GM12891 (cell line): ENCODE data around the gene DRAP1.

Experiments used
- POLR2A ChIP-seq: IDR thresholded peaks from 2 replicates; pipeline ENCODE4 v1.6.1; 2011; ENCODE audit warnings: low read depth, low read length, control low read depth
- POLR2AphosphoS5 ChIP-seq: IDR thresholded peaks from 2 replicates; pipeline ENCODE4 v1.6.1; 2011; ENCODE audit warnings: low read depth, low read length, control low read depth
- TAF1 ChIP-seq: IDR thresholded peaks from 2 replicates; pipeline ENCODE4 v1.6.1; 2011; ENCODE audit warnings: low read depth, low read length, control low read depth

DNA sequence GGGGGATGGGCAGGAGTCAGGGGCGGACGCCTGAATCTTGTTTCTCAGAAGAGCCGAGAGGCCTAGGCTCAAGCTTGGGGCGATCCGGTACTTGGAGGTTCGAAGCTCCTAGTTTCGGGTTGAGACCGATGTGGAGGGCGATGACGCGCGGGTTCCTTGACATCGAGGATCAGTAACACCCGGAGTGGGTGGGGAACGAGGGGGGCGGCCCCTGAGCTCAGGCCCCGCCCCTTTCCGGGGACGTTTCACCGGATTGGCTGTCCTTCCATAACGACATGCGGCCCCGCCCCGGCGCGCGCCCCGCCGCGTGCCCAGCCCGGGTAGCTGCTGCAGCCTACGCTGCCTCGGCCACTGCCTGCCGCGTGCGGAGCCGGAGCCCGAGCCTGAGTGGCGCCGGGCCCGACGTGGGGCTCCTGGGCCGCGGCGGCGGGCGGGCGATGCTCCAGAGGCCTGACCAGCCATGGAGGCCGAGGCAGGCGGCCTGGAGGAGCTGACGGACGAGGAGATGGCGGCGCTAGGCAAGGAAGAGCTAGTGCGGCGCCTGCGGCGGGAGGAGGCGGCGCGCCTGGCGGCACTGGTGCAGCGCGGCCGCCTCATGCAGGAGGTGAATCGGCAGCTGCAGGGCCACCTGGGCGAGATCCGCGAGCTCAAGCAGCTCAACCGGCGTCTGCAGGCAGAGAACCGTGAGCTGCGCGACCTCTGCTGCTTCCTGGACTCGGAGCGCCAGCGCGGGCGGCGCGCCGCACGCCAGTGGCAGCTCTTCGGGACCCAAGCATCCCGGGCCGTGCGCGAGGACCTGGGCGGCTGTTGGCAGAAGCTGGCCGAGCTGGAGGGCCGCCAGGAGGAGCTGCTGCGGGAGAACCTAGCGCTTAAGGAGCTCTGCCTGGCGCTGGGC is 28.7 kb upstream of the DRAP1 start, which contains the start of gene CCDC85B:
- TF ChIP-seq POLR2A (peak; percentile 80), POLR2AphosphoS5 (peak; percentile 77), TAF1 (peak; percentile 55; the same call in 1 of the 2 replicates)
